Kidney (tissue), 14 donors: ENCODE measurements around the gene NTNG2. TPM values are rescaled to one million over a fixed set of nuclear protein-coding genes. Genes with fewer than 3 reads are reported as not detected.

Experiments used
- DNase-seq, 5 donors: peaks; one replicate each; pipeline ENCODE4 v3.0.0-alpha.2; 2013 to 2020
- FAIRE-seq: peaks from 2 replicates; lab custom pipeline; 2012; peaks lifted over from hg19 to GRCh38; lab: Jason Lieb, UNC
- H3K27ac ChIP-seq, 2 donors: one replicate each; pipeline ENCODE4 v1.7.0; 2013; ENCODE audit warnings: low read depth in 2 of 2, low read length in 2 of 2, inconsistent platforms in 1 of 2
- H3K27me3 ChIP-seq: one replicate; pipeline ENCODE4 v1.7.1; 2013; ENCODE audit warnings: low read length, inconsistent platforms; ENCODE audit not compliant: control insufficient read depth, insufficient read depth
- H3K36me3 ChIP-seq, 3 donors: one replicate each; pipeline versions ENCODE4 v1.7.0 to v1.7.1; 2013; ENCODE audit warnings: low read length in 3 of 3, control low read depth in 1 of 3, inconsistent platforms in 1 of 3; ENCODE audit not compliant: insufficient read depth in 3 of 3, control insufficient read depth in 2 of 3
- H3K4me1 ChIP-seq, 3 donors: one replicate each; pipeline versions ENCODE4 v1.7.0 to v1.7.1; 2013; ENCODE audit warnings: low read length in 3 of 3, inconsistent platforms in 1 of 3, low read depth in 1 of 3; ENCODE audit not compliant: control insufficient read depth in 2 of 3, insufficient read depth in 2 of 3
- H3K4me3 ChIP-seq, 3 donors: one replicate each; pipeline versions ENCODE4 v1.7.0 to v1.8.1; 2013; ENCODE audit warnings: low read length in 3 of 3, control low read depth in 1 of 3, inconsistent platforms in 1 of 3
- H3K9ac ChIP-seq, 3 donors: one replicate each; pipeline versions ENCODE4 v1.7.0 to v1.7.1; 2013; ENCODE audit warnings: low read length in 3 of 3, control low read depth in 1 of 3, inconsistent platforms in 1 of 3
- H3K9me3 ChIP-seq, 3 donors: one replicate each; pipeline versions ENCODE4 v1.7.0 to v1.7.1; 2013; ENCODE audit warnings: low read length in 3 of 3, control low read depth in 1 of 3, inconsistent platforms in 1 of 3; ENCODE audit not compliant: control insufficient read depth in 2 of 3, insufficient read depth in 1 of 3
- intact Hi-C: fragments of 100-400 bp; cut with DNase I; formaldehyde crosslinking; loops from one replicate; pipeline ENCODE4 v1.11.1; 2022
- polyA plus RNA-seq: library from polyadenylated mRNA; stranded (reverse); fragments of 350-450 nt; fragmentation: Illumina TruSeq; extraction: RNeasy Lipid Tissue Mini Kit (QIAGEN cat#74804); gene quantifications from one replicate; pipeline ENCODE4 v1.2.3, GENCODE V29; 2014; ENCODE audit warnings: low read depth, low replicate concordance; ENCODE audit not compliant: insufficient read depth
- total RNA-seq: library from RNA; stranded (reverse); fragmentation: NEBNext Ultra II Directional; extraction: Animal tissue kit (Norgen Biotek cat#: 25700); gene quantifications from one replicate; pipeline ENCODE4 v1.2.1, GENCODE V29; 2021
- TF ChIP-seq, protein P1 (sequence below): IDR thresholded peaks from 3 replicates; pipeline ENCODE4 v1.5.1; 2012; ENCODE audit warnings: mild to moderate bottlenecking, moderate library complexity, borderline replicate concordance; ENCODE audit not compliant: insufficient read depth; ENCODE audit errors: extremely low read depth
- donor health status: control.
- donor health status: control.
- donor health status: control.
- donor health status: control.
- donor health status: control.
- donor health status: DM: yes; HTN: yes; CAD: no.
- donor health status: Normal renal cell carcinoma (clear cell type).

The NTNG2 gene
- total and polyA plus RNA-seq, 2 donors from 2014 or later, result 0.54 to 2.2 TPM

DNA sequence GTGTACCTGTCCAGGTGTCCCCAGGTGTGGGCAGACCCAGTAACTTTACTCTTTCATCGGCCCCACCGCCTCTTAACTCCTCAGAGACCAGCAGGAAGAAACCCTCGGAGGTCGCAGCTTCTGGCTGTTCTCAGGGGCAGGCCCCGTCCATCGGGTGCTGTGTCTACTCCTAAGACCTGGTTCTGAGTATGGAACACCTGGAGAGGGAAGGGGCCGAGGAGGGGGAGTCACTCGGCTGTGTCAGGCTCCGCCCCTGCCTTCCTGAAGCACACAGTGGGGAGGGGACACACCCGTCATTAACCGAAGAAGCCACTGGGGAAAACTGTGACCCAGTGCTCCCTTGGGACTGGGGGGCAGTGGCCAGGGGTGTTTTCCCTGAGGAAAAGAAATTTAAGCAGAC is 22.3 kb downstream of the NTNG2 start:
- Histone ChIP-seq H3K9ac (no peak overlapping the region), H3K4me3 (no peak overlapping the region), H3K36me3 (no peaks in the 10 kb centered on the region), H3K27ac (no peak overlapping the region), H3K27me3 (peaks cover 4% of the 10 kb centered on the region), H3K9me3 (no peaks in the 10 kb centered on the region), H3K4me1 (peaks cover 0 to 2% (median 0%) of the 10 kb centered on the region in 3 donors)
- intact Hi-C loops, result no loop called here
- TF ChIP-seq, protein P1, sequence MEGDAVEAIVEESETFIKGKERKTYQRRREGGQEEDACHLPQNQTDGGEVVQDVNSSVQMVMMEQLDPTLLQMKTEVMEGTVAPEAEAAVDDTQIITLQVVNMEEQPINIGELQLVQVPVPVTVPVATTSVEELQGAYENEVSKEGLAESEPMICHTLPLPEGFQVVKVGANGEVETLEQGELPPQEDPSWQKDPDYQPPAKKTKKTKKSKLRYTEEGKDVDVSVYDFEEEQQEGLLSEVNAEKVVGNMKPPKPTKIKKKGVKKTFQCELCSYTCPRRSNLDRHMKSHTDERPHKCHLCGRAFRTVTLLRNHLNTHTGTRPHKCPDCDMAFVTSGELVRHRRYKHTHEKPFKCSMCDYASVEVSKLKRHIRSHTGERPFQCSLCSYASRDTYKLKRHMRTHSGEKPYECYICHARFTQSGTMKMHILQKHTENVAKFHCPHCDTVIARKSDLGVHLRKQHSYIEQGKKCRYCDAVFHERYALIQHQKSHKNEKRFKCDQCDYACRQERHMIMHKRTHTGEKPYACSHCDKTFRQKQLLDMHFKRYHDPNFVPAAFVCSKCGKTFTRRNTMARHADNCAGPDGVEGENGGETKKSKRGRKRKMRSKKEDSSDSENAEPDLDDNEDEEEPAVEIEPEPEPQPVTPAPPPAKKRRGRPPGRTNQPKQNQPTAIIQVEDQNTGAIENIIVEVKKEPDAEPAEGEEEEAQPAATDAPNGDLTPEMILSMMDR, result no peak
- DNase-seq (peak in 1 of 5 donors; percentile 58), FAIRE-seq (no peak)

DNA sequence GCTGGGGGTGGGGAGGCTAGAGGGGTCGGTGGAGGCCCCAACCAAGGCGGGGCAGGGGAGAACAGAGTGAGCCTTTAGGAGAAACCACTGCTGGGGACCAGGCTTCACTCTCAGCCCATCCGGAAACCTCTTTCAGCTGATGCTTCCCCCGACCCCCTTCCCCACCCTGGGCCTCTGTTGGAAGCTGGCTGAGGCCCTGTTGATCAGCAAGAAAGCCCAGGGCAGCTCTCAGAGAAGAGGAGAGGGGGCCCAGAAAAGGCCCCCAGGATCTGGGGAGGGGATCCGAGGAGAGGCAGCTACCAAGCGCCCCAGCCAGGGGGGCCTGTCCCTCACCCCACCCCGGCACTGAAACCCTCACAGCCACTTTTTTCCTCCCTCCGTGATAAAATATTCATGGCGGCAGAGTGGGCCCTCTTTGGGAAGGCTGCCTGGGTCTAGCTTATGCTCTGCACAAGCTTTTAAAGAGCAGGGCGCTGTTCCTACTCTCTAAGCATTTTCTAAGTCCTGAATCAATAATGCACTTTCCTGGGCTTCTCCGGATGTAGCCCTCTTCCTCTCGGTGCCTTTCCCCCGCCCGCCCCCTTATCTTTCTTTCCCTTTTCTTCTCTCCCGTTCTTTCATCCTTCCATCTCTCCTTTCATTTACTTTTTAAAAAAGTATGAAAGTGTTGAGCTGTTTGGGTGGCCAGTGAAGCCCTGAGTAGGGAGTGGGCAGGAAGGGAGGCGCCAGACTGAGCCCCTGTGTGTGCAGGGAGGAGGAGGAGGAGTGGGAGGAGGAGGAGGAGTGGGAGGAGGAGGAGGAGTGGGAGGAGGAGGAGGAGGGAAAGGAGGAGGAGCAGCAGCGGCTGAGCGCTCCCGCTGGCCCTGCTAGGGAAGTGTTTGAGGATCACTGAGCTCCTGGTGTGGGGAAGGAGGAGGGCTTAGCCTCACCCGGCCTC is 23.5 kb downstream of the NTNG2 start:
- Histone ChIP-seq H3K4me1 (peaks cover 0 to 2% (median 0%) of the 10 kb centered on the region in 3 donors), H3K36me3 (no peaks in the 10 kb centered on the region), H3K9me3 (no peaks in the 10 kb centered on the region), H3K9ac (no peak overlapping the region), H3K27me3 (no peaks in the 10 kb centered on the region), H3K4me3 (no peak overlapping the region), H3K27ac (no peak overlapping the region)
- TF ChIP-seq, protein P1, result no peak
- FAIRE-seq (no peak), DNase-seq (peak in 4 of 5 donors; percentile 59 to 75 (median 65))
- intact Hi-C loops, result no loop called here

DNA sequence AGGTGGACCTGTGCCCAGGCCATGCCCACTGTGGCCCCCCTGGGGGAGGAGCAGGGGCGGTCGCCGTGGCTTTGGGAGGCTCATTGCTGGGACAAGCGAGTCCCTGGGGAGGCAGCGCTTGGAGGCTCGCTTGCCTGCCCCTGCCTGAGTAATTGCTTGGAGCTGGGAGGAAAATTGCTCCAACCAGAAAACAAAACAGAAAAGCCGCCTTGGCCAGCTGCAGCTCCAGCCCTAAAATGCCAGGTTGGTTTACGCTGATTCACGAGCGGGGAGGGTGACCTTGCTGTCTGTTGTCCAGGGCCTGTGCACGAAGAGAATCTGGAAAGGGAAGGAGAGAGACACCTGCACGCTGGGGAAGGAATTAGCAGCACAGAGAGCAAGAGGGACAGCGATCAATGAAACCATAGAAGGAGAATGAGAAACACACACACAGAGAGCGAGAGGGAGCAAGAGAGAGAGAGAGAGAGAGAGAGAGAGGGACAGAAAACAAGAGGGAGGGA is 25.3 kb downstream of the NTNG2 start:
- Histone ChIP-seq H3K27ac (no peak overlapping the region), H3K9ac (no peak overlapping the region), H3K4me1 (peaks cover 0 to 2% (median 0%) of the 10 kb centered on the region in 3 donors), H3K9me3 (no peaks in the 10 kb centered on the region), H3K4me3 (no peak overlapping the region), H3K36me3 (no peaks in the 10 kb centered on the region), H3K27me3 (no peaks in the 10 kb centered on the region)
- FAIRE-seq (no peak), DNase-seq (peak in 4 of 5 donors; percentile 57 to 63 (median 62))
- intact Hi-C loops, result no loop called here
- TF ChIP-seq, protein P1, result no peak
